ENCODE measurements around the gene ABHD2. TPM values are rescaled to one million over a fixed set of nuclear protein-coding genes. Genes with fewer than 3 reads are reported as not detected.

Gene ABHD2
- total RNA-seq, 1 experiment from 2014 or later, result 29.7 TPM

DNA sequence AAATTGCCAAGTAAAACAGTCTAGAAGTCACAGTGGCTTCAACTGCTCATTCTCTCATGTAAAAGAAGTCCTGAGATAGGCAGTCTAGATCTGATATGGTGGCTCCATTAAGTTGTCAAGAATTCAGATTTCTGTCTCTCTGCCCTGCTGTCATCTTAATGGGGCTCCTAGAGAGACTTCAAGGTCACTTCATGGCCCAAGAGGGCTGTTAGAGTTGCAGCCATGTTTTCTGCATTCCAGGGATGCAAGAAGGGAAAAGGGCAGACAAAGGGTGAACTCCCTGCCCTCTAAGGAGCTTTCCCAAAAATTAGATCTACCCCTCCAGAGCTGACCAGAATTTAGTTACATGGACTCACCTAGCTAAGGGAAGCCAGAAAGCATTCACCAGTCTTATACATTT is 23.1 kb downstream of the ABHD2 start (continued):
- TF ChIP-seq, protein P1, sequence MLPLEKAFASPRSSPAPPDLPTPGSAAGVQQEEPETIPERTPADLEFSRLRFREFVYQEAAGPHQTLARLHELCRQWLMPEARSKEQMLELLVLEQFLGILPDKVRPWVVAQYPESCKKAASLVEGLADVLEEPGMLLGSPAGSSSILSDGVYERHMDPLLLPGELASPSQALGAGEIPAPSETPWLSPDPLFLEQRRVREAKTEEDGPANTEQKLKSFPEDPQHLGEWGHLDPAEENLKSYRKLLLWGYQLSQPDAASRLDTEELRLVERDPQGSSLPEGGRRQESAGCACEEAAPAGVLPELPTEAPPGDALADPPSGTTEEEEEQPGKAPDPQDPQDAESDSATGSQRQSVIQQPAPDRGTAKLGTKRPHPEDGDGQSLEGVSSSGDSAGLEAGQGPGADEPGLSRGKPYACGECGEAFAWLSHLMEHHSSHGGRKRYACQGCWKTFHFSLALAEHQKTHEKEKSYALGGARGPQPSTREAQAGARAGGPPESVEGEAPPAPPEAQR (CRISPR knock-in tag; IDR thresholded peaks at IDR 0.05), result no peak
- TF ChIP-seq TEAD1 (CRISPR knock-in tag; IDR thresholded peaks at IDR 0.05), result 0 out of 2 replicates have a peak, but pooled peaks have one; percentile 27
- 0 out of 2 replicates have a peak, but pooled peaks have one; percentile 30 for TF ChIP-seq ESRRA (CRISPR knock-in tag; IDR thresholded peaks at IDR 0.05; ENCODE audit: borderline replicate concordance)
- TF ChIP-seq, protein P2, sequence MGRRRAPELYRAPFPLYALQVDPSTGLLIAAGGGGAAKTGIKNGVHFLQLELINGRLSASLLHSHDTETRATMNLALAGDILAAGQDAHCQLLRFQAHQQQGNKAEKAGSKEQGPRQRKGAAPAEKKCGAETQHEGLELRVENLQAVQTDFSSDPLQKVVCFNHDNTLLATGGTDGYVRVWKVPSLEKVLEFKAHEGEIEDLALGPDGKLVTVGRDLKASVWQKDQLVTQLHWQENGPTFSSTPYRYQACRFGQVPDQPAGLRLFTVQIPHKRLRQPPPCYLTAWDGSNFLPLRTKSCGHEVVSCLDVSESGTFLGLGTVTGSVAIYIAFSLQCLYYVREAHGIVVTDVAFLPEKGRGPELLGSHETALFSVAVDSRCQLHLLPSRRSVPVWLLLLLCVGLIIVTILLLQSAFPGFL (CRISPR knock-in tag; IDR thresholded peaks at IDR 0.05; ENCODE audit: borderline replicate concordance), result no peak
- TF ChIP-seq CREM (CRISPR knock-in tag; IDR thresholded peaks at IDR 0.05), result no peak
- TF ChIP-seq, protein P3, sequence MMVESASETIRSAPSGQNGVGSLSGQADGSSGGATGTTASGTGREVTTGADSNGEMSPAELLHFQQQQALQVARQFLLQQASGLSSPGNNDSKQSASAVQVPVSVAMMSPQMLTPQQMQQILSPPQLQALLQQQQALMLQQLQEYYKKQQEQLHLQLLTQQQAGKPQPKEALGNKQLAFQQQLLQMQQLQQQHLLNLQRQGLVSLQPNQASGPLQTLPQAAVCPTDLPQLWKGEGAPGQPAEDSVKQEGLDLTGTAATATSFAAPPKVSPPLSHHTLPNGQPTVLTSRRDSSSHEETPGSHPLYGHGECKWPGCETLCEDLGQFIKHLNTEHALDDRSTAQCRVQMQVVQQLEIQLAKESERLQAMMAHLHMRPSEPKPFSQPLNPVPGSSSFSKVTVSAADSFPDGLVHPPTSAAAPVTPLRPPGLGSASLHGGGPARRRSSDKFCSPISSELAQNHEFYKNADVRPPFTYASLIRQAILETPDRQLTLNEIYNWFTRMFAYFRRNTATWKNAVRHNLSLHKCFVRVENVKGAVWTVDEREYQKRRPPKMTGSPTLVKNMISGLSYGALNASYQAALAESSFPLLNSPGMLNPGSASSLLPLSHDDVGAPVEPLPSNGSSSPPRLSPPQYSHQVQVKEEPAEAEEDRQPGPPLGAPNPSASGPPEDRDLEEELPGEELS (CRISPR knock-in tag; IDR thresholded peaks at IDR 0.05), result no peak
- no peak for TF ChIP-seq IRF1 (CRISPR knock-in tag; IDR thresholded peaks at IDR 0.05)

DNA sequence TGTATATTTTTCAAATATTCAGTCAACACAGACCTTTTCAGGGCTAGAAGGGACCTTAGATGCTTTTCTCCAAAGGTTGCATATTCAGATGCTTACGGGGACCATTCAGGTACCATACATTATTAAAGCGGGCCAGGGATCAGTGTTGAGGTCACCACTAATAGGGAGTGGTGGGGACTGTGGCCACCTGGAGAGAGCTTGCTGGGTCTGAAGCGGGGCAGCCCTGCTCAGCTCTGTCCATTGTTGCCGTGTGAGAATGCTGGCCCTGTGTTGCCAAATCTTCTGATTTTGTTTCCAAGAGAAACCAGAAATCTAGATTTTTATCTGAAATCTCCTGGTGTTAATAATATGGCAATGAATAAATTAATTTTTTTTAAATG is 23.7 kb downstream of the ABHD2 start:
- Mint-ChIP-seq H3K27ac (no peak overlapping the region), H3K36me3 (0 out of 2 replicates have a peak, but pooled peaks cover 3% of the 10 kb centered on the region), H3K4me3 (no peak overlapping the region), H3K27me3 (ENCODE audit: low read depth) (no peaks in the 10 kb centered on the region), H3K4me1 (peaks cover 89% of the 10 kb centered on the region), H3K9me3 (no peaks in the 10 kb centered on the region)
- DNase-seq (ENCODE audit: low spot score) (no peak), ATAC-seq (no peak)
- TF ChIP-seq, protein P4, sequence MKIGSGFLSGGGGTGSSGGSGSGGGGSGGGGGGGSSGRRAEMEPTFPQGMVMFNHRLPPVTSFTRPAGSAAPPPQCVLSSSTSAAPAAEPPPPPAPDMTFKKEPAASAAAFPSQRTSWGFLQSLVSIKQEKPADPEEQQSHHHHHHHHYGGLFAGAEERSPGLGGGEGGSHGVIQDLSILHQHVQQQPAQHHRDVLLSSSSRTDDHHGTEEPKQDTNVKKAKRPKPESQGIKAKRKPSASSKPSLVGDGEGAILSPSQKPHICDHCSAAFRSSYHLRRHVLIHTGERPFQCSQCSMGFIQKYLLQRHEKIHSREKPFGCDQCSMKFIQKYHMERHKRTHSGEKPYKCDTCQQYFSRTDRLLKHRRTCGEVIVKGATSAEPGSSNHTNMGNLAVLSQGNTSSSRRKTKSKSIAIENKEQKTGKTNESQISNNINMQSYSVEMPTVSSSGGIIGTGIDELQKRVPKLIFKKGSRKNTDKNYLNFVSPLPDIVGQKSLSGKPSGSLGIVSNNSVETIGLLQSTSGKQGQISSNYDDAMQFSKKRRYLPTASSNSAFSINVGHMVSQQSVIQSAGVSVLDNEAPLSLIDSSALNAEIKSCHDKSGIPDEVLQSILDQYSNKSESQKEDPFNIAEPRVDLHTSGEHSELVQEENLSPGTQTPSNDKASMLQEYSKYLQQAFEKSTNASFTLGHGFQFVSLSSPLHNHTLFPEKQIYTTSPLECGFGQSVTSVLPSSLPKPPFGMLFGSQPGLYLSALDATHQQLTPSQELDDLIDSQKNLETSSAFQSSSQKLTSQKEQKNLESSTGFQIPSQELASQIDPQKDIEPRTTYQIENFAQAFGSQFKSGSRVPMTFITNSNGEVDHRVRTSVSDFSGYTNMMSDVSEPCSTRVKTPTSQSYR (CRISPR knock-in tag; IDR thresholded peaks at IDR 0.05), result no peak
- TF ChIP-seq JAZF1 (CRISPR knock-in tag; IDR thresholded peaks at IDR 0.05) (no peak), NR3C1 (CRISPR knock-in tag; conservative IDR thresholded peaks at IDR 0.05; ENCODE audit: low read depth) (no peak), ZNF232 (CRISPR knock-in tag; IDR thresholded peaks at IDR 0.05) (no peak), EMX1 (CRISPR knock-in tag; IDR thresholded peaks at IDR 0.05) (no peak), ZNF219 (CRISPR knock-in tag; IDR thresholded peaks at IDR 0.05; ENCODE audit: borderline replicate concordance) (no peak), RELA (CRISPR knock-in tag; IDR thresholded peaks at IDR 0.05; ENCODE audit: borderline replicate concordance) (no peak), ATF2 (CRISPR knock-in tag; IDR thresholded peaks at IDR 0.05; ENCODE audit: borderline replicate concordance, low read depth) (no peak), TEAD1 (CRISPR knock-in tag; IDR thresholded peaks at IDR 0.05) (no peak), GABPB1 (CRISPR knock-in tag; IDR thresholded peaks at IDR 0.05) (no peak), USF1 (CRISPR knock-in tag; IDR thresholded peaks at IDR 0.05) (no peak)
- TF ChIP-seq, protein P5, sequence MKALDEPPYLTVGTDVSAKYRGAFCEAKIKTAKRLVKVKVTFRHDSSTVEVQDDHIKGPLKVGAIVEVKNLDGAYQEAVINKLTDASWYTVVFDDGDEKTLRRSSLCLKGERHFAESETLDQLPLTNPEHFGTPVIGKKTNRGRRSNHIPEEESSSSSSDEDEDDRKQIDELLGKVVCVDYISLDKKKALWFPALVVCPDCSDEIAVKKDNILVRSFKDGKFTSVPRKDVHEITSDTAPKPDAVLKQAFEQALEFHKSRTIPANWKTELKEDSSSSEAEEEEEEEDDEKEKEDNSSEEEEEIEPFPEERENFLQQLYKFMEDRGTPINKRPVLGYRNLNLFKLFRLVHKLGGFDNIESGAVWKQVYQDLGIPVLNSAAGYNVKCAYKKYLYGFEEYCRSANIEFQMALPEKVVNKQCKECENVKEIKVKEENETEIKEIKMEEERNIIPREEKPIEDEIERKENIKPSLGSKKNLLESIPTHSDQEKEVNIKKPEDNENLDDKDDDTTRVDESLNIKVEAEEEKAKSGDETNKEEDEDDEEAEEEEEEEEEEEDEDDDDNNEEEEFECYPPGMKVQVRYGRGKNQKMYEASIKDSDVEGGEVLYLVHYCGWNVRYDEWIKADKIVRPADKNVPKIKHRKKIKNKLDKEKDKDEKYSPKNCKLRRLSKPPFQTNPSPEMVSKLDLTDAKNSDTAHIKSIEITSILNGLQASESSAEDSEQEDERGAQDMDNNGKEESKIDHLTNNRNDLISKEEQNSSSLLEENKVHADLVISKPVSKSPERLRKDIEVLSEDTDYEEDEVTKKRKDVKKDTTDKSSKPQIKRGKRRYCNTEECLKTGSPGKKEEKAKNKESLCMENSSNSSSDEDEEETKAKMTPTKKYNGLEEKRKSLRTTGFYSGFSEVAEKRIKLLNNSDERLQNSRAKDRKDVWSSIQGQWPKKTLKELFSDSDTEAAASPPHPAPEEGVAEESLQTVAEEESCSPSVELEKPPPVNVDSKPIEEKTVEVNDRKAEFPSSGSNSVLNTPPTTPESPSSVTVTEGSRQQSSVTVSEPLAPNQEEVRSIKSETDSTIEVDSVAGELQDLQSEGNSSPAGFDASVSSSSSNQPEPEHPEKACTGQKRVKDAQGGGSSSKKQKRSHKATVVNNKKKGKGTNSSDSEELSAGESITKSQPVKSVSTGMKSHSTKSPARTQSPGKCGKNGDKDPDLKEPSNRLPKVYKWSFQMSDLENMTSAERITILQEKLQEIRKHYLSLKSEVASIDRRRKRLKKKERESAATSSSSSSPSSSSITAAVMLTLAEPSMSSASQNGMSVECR (CRISPR knock-in tag; IDR thresholded peaks at IDR 0.05; ENCODE audit: borderline replicate concordance), result no peak
- ChIA-PET CTCF (interaction anchor here (1.6 to 3.1 kb wide), 5 partner anchors 8 to 66 kb away, joined by 6 to 15 read pairs (median 10); partner anchors contain the start of gene ABHD2), POLR2A (interaction anchor here (1.0 to 2.4 kb wide), 2 partner anchors 24 to 88 kb away, joined by 3 to 10 read pairs; partner anchors contain the start of gene ABHD2)
